Motor neuron (in vitro differentiated cells): ENCODE measurements around the gene TPM1. TPM values are rescaled to one million over a fixed set of nuclear protein-coding genes. Genes with fewer than 3 reads are reported as not detected.
"Not testable (repeated sequence)": the region's sequence is repeated elsewhere in the genome, so short reads cannot be mapped to it uniquely, and the experiment has no call there.

Source experiments
- ATAC-seq, 8 experiments: fragments of 200-7000 bp; cut with Tn5 transposase; replicated peaks in 6 of 8; 2 replicates each; pipeline ENCODE4 v1.8.0; 2021; ENCODE audit warnings: mild to moderate bottlenecking in 8 of 8, moderate library complexity in 8 of 8
- H3K27ac ChIP-seq, 2 donors: fragments of 250-450 bp; sonication (Bioruptor Pico); 2 replicates each; pipeline ENCODE4 v1.9.0; 2021; ENCODE audit warnings: antibody characterized with exemption in 2 of 2, mild to moderate bottlenecking in 2 of 2, moderate library complexity in 1 of 2
- H3K4me1 ChIP-seq, 2 donors: fragments of 250-450 bp; sonication (Bioruptor Pico); replicated peaks in 1 of 2; 2 replicates each; pipeline ENCODE4 v1.6.1; 2021; ENCODE audit warnings: antibody characterized with exemption in 2 of 2, mild to moderate bottlenecking in 2 of 2, moderate library complexity in 1 of 2
- H3K4me3 ChIP-seq, 5 donors: fragments of 250-450 bp; sonication (Bioruptor Pico); 2 replicates each; pipeline ENCODE4 v1.9.0; 2021; ENCODE audit warnings: antibody characterized with exemption in 5 of 5, mild to moderate bottlenecking in 5 of 5, moderate library complexity in 4 of 5
- WGBS, 10 experiments: fragments of 450-650 bp; shearing (Covaris generic); methylation state at CpG; one replicate each; pipeline ENCODE4 v1.0.0; 2022; 5-methylcytosine and 5-hydroxymethylcytosine counted together
- in situ Hi-C, 9 experiments: fragments of 400-800 bp; cut with MboI; loops; one replicate each; pipeline ENCODE4 v1.15.0; 2021; ENCODE audit warnings: low sequenced_read_pairs in 9 of 9, low pct_unique_long_range_greater_than_20kb in 2 of 9; ENCODE audit not compliant: unreplicated experiment in 9 of 9
- total RNA-seq, 8 experiments: library from RNA; unstranded; fragments of 300-600 nt; gene quantifications; 2 replicates each; pipeline versions ENCODE4 v1.2.3 to v1.2.4, GENCODE V29; 2022

The TPM1 gene
- total RNA-seq = 1,000 to 10,000 TPM in 1 of 8 experiments, 10 to 100 TPM in 7; 34.3 to 1,055 (median 81.7) TPM

DNA sequence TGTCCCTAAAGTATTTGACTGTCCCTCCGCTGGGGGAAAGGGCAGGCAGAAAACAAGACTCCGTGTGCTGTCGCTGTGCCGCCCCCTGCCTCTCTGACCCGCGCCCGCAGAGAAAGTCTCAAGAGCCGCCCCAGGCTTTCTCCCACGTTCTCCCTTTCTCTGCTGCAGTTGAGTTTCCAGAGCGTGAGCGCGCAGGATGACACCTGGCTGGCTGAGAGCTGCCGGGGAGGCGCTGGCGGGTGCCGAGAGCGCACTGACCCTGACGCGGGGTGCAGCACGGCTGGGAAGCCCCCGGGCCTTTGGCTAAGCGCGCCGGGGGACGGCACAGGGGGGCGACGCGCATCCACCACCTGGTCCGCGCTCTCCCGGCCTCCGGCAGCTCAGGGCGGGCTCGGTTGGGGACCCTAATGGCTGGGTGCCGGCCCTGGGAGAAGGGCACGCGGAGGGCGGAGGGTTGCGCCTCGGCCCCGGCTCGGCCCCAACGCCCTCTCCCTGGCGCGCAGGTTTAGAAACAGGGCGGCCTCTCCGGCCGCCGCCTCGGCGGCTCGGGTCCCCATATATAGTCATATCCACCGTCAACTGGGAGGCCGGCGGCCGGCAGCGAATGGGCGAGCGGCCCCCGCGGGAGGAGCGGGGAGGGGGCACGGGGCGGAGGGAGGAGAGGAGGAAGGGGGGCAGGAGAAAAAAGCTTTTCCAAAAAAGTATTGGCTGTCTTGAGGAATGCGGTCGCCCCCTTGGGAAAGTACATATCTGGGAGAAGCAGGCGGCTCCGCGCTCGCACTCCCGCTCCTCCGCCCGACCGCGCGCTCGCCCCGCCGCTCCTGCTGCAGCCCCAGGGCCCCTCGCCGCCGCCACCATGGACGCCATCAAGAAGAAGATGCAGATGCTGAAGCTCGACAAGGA is at the start of gene TPM1:
TSS of gene TPM1 (plus strand) at position 774 of the 903 bp plus-strand sequence. CDS start at position 857, 83 bp downstream.
- 0 to 8% (median 2%) methylated on average over 1 to 13 of the region's 84 CpGs; no CpG with 5 or more reads in 6 of the 10 experiments for WGBS, 10 experiments
- peak within 1 kb of the TSS; percentile 50 to 87 (median 64) for H3K4me3 ChIP-seq
- H3K4me1 ChIP-seq = peaks cover 10 to 18% of the 10 kb centered on the region in 2 donors
- peak within 1 kb of the TSS; percentile 29 to 38 for H3K27ac ChIP-seq
- ATAC-seq = peak; percentile 72 to 90 (median 82)
- in situ Hi-C loops = loop anchor here in 1 of 9 experiments (25.0 kb wide), 1 partner anchor 255 kb away; no protein-coding TSS in a partner anchor

GRCh38 chr15:62993066-62993465 is 49.5 kb upstream of the TPM1 start:
- in situ Hi-C loops = no loop called here
- no peak for ATAC-seq
- 60 to 100% (median 93%) methylated on average over 1 to 6 of the region's 7 CpGs for WGBS, 10 experiments
- no peak overlapping the region for H3K4me3 ChIP-seq
- H3K27ac ChIP-seq = no peak overlapping the region
- peaks cover 14 to 21% of the 10 kb centered on the region in 2 donors for H3K4me1 ChIP-seq

DNA sequence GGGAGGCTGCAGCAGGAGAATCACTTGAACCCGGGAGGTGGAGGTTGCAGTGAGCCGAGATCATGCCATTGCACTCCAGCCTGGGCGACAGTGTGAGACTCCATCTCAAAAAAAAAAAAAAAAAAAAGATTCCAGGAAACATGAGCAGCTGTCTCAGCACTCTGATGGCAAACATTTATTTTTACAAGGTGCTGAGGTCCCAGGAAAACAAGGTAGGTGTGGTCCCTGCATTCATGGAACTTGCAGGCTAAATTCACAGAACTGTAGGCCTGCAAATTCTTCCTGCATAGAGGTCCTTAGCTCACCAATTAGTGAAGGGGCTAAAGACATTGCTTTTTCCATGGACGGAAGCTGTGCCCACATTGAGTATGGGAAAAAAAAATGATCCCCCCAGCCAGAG is 48.9 kb upstream of the TPM1 start:
- in situ Hi-C loops, H3K4me3 ChIP-seq, H3K27ac ChIP-seq, ATAC-seq: not testable (repeated sequence)
- H3K4me1 ChIP-seq = peaks cover 14 to 21% of the 10 kb centered on the region in 2 donors
- WGBS, 10 experiments = 33 to 100% (median 100%) methylated on average over 1 to 2 of the region's 4 CpGs; no CpG with 5 or more reads in 1 of the 10 experiments

DNA sequence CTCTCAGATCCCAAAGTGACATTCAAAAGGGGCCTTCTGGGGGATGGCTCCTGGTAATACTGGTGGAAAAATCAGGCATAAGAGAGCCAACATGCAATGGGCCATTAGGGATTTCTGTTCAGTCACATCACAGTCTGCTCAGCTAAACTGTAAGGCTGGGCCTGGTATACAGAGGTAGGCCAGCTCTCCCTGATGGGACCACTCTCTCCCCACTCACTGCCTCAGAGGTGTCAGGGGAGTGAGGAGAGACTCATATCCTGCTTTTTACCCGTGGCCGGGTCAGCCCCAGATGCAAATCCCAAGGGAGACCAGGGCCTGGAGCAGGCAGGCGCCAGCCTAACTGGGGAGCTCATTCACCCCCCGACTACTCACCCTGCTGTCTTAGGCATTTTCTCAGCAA is 48.1 kb upstream of the TPM1 start:
- ATAC-seq = peak in 4 of 8 experiments; percentile 6 to 22 (median 10)
- H3K4me3 ChIP-seq = no peak overlapping the region
- peaks cover 20 to 28% of the 10 kb centered on the region in 2 donors for H3K4me1 ChIP-seq
- in situ Hi-C loops = no loop called here
- WGBS, 10 experiments = 60 to 76% methylated on average over 1 to 2 of the region's 4 CpGs; no CpG with 5 or more reads in 8 of the 10 experiments
- H3K27ac ChIP-seq = peak overlapping the region; percentile 54 to 58

DNA sequence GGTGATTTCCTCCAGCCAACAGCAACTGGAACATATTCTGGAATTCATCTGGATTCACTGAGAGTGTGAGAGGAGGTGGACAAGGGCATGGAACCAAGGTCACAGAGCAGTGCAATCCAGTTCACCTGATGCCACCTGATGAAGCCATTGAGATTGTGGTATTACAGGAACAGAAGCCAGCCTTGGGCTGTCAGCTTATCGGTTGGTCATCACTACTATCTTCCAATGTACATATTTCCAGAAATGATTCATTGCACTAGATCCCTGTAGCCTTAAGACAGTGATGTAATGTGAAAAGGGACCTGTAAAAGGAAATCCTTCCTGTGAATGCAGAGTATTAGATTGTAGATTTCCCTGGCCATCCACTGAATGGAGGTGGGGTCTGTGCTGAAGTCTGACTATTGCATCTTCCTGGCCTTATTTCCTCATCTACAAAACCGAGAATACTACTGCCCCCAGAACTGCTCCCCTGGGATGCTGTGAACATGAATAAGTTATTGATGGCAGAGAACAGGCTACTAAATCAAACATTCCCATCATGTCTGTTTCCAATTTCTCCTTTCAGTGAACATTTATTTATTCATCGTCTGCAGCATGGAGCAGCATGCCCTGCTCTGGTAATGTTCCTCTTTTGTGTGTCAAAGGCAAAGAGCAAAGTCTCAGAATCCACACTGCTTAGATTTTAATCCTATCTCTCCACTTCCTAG is 47.4 kb upstream of the TPM1 start:
- 20 to 68% (median 50%) methylated on average over 1 to 3 of the region's 3 CpGs; no CpG with 5 or more reads in 3 of the 10 experiments for WGBS, 10 experiments
- no peak overlapping the region for H3K4me3 ChIP-seq
- peak; percentile 33 to 92 (median 79) for ATAC-seq
- peak overlapping the region; percentile 54 to 58 for H3K27ac ChIP-seq
- in situ Hi-C loops = no loop called here
- peaks cover 27 to 35% of the 10 kb centered on the region in 2 donors for H3K4me1 ChIP-seq

DNA sequence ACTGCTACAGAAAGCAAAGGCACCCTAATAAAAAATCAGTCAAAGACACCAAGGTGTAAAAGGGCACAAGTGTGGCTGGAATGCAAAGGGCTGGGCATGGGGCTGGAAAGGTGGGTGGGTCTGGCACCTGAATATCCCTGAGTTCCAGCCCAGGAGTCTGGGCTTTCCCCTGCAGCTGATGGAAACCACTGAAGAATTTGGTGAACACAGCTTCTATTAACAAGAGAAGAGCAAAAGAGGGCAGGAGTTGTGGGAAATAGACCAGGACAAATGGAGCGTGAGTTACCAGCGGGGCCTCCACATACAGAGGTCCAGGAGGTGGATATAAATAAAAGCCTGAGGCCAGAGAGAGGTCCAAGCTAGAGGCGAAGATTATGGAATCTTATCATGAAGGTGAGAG is 45.1 kb upstream of the TPM1 start:
- Histone ChIP-seq H3K4me1 (peaks cover 34 to 42% of the 10 kb centered on the region in 2 donors), H3K27ac (no peak overlapping the region), H3K4me3 (no peak overlapping the region)
- 83 to 100% (median 100%) methylated on average over 1 to 2 of the region's 3 CpGs; no CpG with 5 or more reads in 2 of the 10 experiments for WGBS, 10 experiments
- no peak for ATAC-seq
- in situ Hi-C loops = no loop called here

DNA sequence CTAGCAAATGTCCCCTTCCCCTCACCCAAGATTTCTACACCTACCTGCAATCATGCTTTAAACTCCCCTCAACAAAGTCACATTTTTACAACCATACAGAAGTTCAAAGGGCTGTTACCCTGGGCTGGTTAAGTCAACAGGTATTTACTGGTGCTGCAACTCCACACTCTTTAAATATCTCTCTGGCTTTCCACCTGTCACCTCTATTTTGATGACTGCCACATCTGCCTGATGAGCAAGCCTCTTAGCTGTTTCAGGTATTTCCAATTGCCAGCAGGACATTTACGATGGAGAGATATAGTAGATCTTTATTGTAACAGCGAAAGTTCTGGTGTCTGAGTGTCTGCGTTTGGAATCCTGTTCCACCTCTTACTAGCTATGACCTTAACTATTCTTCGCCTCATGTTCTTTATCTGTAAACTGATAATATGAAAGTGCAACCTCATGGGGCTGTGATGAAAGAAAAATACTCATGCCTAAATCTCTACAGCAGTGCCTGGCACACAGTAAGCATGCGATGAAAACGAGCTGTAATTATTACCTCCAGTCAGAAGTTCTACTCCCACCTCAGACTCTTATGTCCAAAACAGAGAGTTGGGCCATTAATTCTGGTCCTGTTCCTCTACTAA is 44.2 kb upstream of the TPM1 start:
- Histone ChIP-seq H3K27ac (no peak overlapping the region), H3K4me3 (no peak overlapping the region), H3K4me1 (peaks cover 40 to 47% of the 10 kb centered on the region in 2 donors)
- 80 to 100% (median 93%) methylated on average over 1 to 5 of the region's 6 CpGs; no CpG with 5 or more reads in 1 of the 10 experiments for WGBS, 10 experiments
- no peak for ATAC-seq
- in situ Hi-C loops = no loop called here

DNA sequence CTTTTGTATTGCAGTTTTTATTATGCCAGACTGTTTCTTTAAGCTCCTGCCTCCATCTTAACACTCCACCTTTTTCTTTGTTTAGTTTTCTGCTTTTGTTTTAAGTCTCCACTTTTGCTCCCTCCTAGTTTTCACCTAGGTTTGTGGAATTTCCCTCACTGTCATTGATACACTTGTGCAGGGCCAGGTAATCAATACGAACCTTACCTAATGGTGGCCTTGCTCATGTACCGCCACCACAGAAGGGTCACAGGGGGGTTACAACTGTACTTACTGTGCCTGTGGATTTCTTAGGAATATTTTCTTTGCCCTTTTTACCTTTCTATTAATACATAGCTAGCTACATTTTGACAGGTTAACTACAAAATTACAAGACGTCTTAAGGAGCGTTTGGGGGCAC is 43.4 kb upstream of the TPM1 start:
- no peak overlapping the region for H3K27ac ChIP-seq
- 85 to 100% (median 96%) methylated on average over 2 to 4 of the region's 4 CpGs for WGBS, 10 experiments
- H3K4me1 ChIP-seq = peaks cover 45 to 51% of the 10 kb centered on the region in 2 donors
- no peak overlapping the region for H3K4me3 ChIP-seq
- no peak for ATAC-seq
- in situ Hi-C loops = no loop called here

DNA sequence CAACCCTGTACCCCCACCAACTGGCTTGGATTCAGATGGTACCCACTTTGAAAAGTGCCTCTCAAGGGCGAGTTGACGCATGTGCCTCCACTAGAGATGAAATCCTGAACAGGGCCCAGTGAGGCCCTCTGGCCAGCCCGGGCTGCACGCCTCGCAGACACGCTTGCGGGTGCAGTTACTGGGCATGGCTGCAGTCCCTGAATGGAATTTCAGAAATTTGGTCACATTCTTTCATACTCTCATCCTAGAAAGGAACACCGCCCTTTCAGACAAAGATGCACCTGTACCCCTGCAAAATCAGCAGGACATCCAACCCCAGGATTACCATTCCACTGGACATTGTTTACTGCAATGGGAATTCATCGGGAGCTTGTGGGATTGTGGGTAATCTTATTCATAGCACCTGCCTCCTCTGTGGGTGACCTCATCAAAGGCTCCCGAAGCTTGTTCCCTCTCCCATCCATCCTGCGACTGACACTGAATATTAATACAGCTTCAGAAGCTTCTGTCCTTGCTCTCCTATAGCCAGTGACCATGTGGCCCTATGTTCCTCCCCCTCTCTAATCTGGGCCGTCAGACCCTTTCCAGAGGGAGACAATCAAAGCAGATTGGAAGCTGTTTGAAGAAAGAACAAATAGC is 42.5 kb upstream of the TPM1 start:
- WGBS, 10 experiments = 0 to 100% (median 42%) methylated on average over 1 to 7 of the region's 12 CpGs; no CpG with 5 or more reads in 2 of the 10 experiments
- no peak overlapping the region for H3K4me3 ChIP-seq
- H3K27ac ChIP-seq = peak overlapping the region; percentile 71 to 83
- in situ Hi-C loops = no loop called here
- ATAC-seq = peak in 5 of 8 experiments; percentile 98 to 99 (median 99)
- H3K4me1 ChIP-seq = peaks cover 36 to 46% of the 10 kb centered on the region in 2 donors

- in situ Hi-C loops = no loop called here
- Histone ChIP-seq H3K27ac (peak overlapping the region; percentile 37 to 83), H3K4me1 (peaks cover 32 to 41% of the 10 kb centered on the region in 2 donors), H3K4me3 (no peak overlapping the region)
- no peak for ATAC-seq
- 40 to 100% (median 79%) methylated on average over 1 to 3 of the region's 3 CpGs; no CpG with 5 or more reads in 1 of the 10 experiments for WGBS, 10 experiments
These were observed 41.8 kb upstream of the TPM1 start for GRCh38 chr15:63000706-63001105.

DNA sequence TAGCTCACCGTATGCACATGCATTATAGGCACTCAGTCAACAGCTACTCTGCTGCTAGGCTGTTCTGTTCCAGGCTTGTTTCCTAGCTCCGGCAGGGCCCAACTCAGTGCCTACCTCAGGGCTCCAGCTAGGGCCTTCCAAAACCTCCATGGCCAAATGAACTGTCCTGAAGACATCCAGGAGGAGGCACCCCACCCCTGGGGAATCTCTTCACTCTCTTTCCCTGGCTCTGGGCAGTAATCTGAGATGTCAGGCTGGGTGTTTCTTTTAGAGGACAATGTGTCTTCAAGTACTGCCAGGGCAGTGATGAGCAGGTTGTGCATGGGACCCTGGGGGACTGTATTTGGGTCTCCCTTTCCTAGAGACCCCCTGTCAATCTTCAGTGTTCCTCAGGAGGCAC is 38.3 kb upstream of the TPM1 start:
- in situ Hi-C loops = no loop called here
- WGBS, 10 experiments = 40 to 100% (median 67%) methylated on average over 1 of the region's 2 CpGs; no CpG with 5 or more reads in 6 of the 10 experiments
- Histone ChIP-seq H3K4me3 (no peak overlapping the region), H3K27ac (no peak overlapping the region), H3K4me1 (peaks cover 36 to 44% of the 10 kb centered on the region in 2 donors)
- ATAC-seq = peak in 3 of 8 experiments; percentile 14 to 84 (median 60)
